Measurements from ENCODE around the gene ADK. TPM values are rescaled to one million over a fixed set of nuclear protein-coding genes. Genes with fewer than 3 reads are reported as not detected.
A peak's percentile ranks its signal among the peaks of the same experiment; 100 is the strongest.

The ADK gene
- total and polyA plus RNA-seq, 2 of the 4 experiments (the other 2 are of a cell fraction): 30.6 to 40.9 TPM

DNA sequence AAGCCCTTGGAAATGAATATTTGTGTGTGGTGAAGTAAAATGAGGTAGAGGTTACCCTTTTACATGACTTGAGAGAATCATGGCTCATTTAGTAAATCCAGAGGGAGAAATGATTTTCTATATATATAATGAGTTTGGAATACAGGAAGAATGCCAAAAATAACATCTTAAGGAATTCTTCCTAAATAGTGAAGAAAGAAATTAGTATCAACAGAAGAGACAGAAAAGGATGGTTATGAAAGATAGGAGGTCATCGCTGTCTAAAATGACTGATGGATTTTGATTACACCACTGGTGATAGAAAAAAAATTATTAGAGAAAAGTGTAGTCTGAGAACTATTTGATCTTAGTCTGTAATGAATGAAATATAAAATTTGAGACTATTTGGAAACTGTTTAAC, 283.0 kb downstream of the ADK start:
- ATAC-seq (ENCODE audit: low read depth) (no peak), DNase-seq (no peak)
- Histone ChIP-seq H2AK5ac (ENCODE audit: low read depth, low read length) (no peak overlapping the region), H3K36me3 (ENCODE audit: control insufficient read depth, insufficient read depth, low read length) (no peaks in the 10 kb centered on the region), H3K27ac (ENCODE audit: insufficient read depth, low read length) (no peak overlapping the region), H4K5ac (ENCODE audit: low read depth, low read length) (no peak overlapping the region), H2AK9ac (replicated peaks; ENCODE audit: low read depth, low read length, poor library complexity) (no peak overlapping the region), H3K79me1 (ENCODE audit: low read depth in 1 of 2, low read length in 2 of 2) (peaks cover 0 to 8% of the 10 kb centered on the region in 2 experiments; a peak in 2 of 4 replicates), H3K4me3 (ENCODE audit: insufficient read depth, low read depth, low read length) (no peak overlapping the region), H3K56ac (ENCODE audit: extremely low read depth, insufficient read depth, low read length) (no peak overlapping the region), H2BK120ac (ENCODE audit: low read depth, low read length) (no peak overlapping the region), H3K4ac (ENCODE audit: low read depth, low read length) (no peak overlapping the region), H3K9me3 (ENCODE audit: control insufficient read depth, insufficient read depth, low read length) (no peaks in the 10 kb centered on the region), H4K8ac (ENCODE audit: low read depth in 2 of 2, low read length in 2 of 2) (no peak overlapping the region), H3K23ac (ENCODE audit: low read depth, low read length) (no peak overlapping the region), H2AFZ (replicated peaks; ENCODE audit: low read length, poor library complexity) (no peak overlapping the region), H3K27me3 (ENCODE audit: control insufficient read depth, insufficient read depth, low read length) (no peaks in the 10 kb centered on the region), H2BK5ac (ENCODE audit: low read depth, low read length, poor library complexity, severe bottlenecking) (peak overlapping the region; percentile 94), H3K9ac (ENCODE audit: low read depth, low read length) (no peak overlapping the region), H4K20me1 (ENCODE audit: insufficient read depth, low read length) (peaks cover 4% of the 10 kb centered on the region; the same call in 1 of the 2 replicates), H2BK20ac (ENCODE audit: low read depth, low read length) (no peak overlapping the region), H3K4me2 (ENCODE audit: low read depth, low read length) (no peak overlapping the region), H3K14ac (replicated peaks; ENCODE audit: low read depth, low read length) (no peak overlapping the region), H2BK15ac (ENCODE audit: low read depth, low read length) (no peak overlapping the region), H4K91ac (ENCODE audit: insufficient read depth, low read depth, low read length) (no peak overlapping the region), H3K4me1 (ENCODE audit: control insufficient read depth, insufficient read depth, low read length) (peaks cover 2% of the 10 kb centered on the region; the same call in 1 of the 2 replicates), H3K9me1 (ENCODE audit: insufficient read depth, low read length) (peaks cover 4% of the 10 kb centered on the region; the same call in 1 of the 2 replicates), H3K18ac (ENCODE audit: low read depth, low read length) (no peak overlapping the region)
- intact Hi-C loops (cut with micrococcal nuclease): loop anchor here (5.0 kb wide), 2 partner anchors 108 to 142 kb away; no protein-coding TSS in a partner anchor
- in situ Hi-C loops (cut with MboI; ENCODE audit: low sequenced_read_pairs): no loop called here
- CTCF ChIA-PET: no interaction called here
- dilution Hi-C loops (cut with HindIII; ENCODE audit: low sequenced_read_pairs, unreplicated experiment): no loop called here
- POLR2A ChIA-PET (ENCODE audit: unreplicated experiment): no interaction called here
- BruUV-seq (replicated peaks): no TSS peak
- WGBS, 2 experiments (ENCODE audit: extremely low coverage in 2 of 2, insufficient read length in 1 of 2): no CpG with 5 or more reads among the region's 1 CpG
- no peak for TF ChIP-seq CTCF (conservative IDR thresholded peaks at IDR 0.05; ENCODE audit: low read depth, low read length)

All from IMR-90 (cell line).